HG02610 (cell line): Measurements from ENCODE around the gene OSR1.
"Not testable (repeated sequence)": the region's sequence is repeated elsewhere in the genome, so short reads cannot be mapped to it uniquely, and the experiment has no call there.

Source experiments
- ATAC-seq: cut with Tn5 transposase; IDR thresholded peaks from one replicate; pipeline ENCODE4 v1.9.1; 2021; ENCODE audit warnings: mild to moderate bottlenecking, moderate library complexity; ENCODE audit not compliant: unreplicated experiment

Gene OSR1

DNA sequence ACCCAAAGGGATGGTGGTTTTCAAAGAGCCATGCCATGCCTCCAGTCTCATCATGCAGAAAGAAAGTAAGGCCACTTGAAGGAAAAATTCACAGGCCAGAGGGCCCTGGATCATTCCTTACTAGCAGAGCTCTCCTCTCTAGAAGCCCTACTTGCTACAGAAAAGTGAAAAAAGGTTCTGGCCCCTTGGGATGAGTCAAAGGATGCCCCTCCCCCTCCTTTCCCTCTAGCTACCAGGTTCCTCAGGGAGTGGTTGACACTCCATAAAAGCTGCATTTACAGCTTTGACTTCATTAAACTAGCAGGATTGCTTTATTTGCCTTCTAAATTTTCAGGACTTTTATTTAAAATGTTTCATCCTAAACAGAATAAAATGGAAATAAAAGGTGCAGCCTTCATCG, 21.2 kb downstream of the OSR1 start:
- ATAC-seq, result no peak

DNA sequence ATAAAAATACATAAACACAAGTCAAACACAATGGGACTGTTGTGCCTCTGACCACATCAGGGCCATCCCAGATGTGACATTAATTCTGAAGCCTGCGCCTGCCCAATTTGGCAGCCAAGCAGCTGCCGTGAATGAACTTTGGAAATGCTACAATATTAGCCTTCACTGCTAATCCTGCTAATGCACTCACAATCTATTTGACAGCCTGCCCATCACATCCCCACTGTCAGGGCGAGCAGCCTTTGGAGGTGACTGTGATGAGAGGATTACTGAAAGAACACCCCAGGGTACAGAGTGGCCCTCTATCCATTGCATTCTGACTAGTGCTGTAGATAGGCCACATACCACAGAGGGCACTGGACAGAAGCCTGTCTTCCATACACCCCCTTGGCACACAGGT, 21.6 kb downstream of the OSR1 start:
- no peak for ATAC-seq

DNA sequence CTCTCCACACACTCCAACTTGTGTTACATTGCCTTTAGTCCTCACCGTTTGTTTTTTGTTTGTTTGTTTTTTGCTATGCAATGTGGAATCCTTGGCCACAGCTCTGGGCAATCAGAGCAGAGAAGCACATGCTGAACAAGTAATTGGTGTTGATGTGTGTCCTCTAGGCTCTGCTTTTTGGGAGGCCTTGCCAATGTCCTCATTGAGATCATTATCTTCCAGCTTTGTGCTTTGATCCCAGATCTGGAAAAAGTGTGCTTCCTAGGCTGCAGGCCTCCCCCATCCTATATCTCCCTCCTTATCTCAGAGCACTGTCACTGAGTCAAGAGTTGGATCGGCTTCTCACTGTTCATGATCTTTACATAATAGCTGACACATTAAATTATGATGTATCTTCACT, 25.9 kb downstream of the OSR1 start:
- no peak for ATAC-seq

DNA sequence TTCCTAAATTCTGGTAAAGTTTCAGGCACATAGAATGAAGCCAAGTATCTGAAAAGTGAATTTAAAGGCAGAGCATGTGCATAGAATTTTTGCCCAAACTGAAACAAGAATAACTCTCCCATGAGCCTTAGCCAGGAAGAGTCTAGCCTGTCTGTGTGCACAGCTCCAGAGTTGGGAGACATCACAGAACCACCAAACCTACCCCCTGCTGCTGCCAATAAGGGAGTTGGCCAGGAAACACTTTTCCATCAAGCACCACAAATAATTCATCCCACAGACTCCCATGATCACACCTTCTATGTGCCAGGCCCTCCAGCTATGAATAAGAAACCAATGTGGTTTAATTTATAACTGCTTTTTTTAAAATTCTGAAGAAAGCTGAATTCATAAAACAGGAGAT, 27.0 kb downstream of the OSR1 start:
- ATAC-seq, result no peak

DNA sequence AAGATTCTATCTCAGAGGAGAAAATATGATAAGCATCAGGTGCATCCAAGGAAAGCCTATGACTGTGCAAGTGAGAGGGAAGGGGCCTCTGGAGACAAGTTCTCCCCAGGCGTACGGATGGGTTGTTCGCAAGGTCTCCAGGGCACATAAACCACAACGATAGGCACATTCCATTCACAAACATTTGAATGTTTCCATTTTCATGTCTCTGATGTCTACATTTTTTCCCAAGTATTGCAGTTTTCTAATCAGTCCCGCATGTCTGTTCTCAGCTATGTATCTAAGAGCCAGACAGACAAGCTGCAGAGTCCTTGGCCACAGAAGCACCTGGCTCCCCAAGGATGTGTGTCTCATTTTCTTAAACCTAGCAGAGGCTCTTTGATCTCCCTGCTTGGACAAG, 28.0 kb downstream of the OSR1 start:
- ATAC-seq, result no peak

DNA sequence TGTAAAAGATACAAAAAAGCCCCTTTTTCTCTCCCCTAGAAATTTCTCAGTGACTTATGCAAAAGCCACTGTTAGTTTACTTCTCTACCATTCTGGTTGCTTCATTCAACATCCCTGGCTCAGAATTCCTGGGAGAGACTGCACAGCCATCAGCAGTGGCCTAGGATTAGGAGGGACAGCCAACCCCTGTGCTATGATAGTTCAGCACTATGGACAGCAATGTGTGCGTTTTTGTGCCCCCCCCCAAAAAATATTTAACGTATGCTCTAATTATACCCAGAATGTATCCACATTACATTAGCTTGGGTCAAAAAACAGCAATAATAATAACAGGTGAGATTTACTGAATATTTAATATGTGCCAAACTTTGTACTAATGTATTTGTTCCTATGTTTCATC, 29.0 kb downstream of the OSR1 start:
- no peak for ATAC-seq

DNA sequence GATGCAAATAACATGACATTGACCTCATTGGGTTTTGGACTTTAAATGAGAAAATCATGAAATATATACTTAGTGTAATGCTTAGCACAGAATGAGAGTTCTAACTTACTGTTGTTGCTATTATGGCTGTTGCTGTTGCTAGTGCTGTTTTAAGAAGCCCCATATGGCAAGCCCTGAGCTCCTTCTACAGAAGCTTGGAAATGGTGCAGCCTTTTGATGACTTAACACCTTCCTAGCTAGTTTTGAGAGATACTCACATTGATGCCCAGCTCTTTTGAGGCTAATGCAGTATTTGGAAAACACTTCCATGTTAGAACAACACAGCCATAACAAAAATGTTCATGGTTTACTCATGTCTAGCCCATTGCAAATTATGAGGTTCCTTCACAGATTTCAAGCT, 30.9 kb downstream of the OSR1 start:
- no peak for ATAC-seq

DNA sequence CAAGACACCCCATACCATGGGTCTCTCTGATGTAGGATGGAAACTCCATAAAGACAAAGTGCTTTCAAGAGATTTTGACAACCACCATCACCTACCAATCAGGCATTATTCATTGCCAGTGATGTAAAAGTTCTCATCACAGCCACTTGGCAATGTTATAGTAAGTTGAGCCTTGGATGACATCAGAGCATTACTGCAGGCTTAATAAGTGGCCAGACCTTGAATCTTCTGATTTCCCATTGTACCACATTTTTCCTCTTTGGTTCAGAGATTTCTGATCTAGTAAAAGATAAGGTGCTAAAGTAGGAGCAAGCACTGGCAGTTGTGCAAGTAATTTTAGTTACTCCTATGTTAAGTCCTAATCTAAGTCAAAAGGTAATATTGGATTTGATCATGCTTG, 36.5 kb downstream of the OSR1 start:
- ATAC-seq, result no peak

DNA sequence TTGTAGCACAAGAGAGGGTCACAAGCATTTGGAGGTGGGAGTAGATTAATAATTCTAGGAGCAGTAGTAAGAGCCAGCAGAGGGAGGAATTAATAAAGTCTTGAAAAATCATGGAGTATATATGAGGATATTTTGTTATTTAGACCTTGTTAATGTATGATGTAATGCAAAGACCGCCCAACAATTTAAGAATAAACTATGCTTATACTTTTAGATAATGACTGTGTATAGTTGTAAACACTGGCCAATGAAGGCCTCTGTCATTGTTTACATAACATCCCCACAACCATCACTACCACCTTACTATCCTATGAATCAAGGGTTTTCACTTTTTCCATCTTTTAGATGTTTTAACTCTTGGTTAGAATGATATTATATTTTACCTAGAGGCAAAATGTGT, 37.6 kb downstream of the OSR1 start:
- ATAC-seq, result no peak

DNA sequence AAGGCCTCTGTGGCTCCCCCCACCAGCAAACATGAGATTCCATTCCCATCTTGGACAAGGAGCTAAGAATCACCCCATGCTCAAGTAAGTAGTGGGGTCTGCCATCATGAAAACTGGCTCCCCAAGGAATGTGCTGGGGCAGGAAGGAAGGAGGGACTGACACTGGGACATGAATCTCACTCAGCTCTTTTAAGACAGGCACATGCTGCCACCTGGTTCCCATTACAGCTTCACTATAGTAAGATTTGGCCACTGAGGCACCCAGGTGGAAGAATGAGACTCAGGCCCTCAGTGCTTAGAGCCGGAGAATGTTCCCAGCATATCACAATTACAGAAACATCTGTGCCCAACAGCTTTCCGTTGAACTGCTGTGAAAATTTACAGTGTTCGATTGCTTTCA, 38.7 kb downstream of the OSR1 start:
- ATAC-seq, result no peak

DNA sequence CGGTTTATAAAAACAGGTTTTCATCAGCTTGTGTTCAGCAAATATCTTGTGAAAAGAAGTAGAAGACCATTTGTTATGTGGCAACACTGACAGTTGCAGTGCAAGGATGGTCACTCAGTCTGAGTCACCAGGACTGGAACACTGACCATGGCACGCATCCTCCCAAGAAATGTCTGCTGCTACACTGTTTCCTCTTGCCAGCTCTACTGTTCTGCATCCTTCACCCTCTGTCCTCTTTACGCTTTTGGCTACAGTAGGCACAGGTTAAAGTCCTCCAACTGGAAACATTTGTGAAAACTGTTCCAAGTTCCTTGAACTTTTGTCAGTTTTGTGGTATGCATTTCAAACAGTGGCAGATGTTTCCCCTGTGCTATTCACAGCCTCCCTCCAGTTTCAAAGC, 39.4 kb downstream of the OSR1 start:
- ATAC-seq, result no peak

DNA sequence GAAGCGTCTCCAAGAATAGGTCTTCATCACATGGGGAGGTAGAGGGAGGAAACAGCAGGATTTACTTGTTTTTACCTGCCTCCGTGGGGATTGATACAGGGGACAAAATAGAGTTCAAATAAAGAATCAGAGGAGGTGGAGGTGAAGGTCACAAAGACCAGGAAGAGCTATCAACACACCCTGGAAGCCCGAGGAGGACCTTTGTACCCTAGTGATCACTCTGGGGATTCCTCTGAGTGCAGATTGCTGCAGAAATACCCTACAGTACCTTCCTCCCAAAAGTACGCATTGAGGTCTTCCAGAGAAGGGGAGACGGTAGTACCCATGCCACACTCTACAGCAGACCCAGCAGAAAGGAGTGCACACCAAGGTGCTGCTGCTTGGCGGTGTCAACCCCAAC, 44.9 kb downstream of the OSR1 start:
- no peak for ATAC-seq

DNA sequence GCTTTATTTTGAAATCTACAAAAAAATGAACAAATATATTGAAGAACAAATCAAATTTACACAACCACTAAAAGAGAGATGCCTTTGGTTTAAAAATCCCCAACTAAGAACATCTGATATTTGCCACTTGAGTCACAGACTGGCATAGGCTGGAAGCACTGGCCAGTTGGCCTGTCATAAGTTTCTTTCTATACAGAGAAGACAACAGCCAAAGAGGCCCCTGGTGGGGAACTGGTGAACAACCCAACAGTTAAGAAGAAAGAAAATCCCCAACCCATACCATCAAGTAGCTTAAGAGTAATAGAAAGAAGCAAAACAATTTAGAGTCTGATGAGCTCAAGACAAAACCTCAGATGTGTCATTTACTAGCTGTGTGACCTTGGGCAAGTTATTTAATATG, 45.5 kb downstream of the OSR1 start:
- ATAC-seq, result no peak

DNA sequence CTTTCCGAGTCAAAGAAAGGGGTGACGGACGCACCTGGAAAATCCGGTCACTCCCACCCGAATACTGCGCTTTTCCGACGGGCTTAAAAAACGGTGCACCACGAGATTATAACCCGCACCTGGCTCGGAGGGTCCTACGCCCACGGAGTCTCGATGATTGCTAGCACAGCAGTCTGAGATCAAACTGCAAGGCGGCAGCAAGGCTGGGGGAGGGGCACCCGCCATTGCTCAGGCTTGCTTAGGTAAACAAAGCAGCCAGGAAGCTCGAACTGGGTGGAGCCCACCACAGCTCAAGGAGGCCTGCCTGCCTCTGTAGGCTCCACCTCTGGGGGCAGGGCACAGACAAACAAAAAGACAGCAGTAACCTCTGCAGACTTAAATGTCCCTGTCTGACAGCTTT, 52.4 kb downstream of the OSR1 start:
- ATAC-seq, result not testable (repeated sequence)

DNA sequence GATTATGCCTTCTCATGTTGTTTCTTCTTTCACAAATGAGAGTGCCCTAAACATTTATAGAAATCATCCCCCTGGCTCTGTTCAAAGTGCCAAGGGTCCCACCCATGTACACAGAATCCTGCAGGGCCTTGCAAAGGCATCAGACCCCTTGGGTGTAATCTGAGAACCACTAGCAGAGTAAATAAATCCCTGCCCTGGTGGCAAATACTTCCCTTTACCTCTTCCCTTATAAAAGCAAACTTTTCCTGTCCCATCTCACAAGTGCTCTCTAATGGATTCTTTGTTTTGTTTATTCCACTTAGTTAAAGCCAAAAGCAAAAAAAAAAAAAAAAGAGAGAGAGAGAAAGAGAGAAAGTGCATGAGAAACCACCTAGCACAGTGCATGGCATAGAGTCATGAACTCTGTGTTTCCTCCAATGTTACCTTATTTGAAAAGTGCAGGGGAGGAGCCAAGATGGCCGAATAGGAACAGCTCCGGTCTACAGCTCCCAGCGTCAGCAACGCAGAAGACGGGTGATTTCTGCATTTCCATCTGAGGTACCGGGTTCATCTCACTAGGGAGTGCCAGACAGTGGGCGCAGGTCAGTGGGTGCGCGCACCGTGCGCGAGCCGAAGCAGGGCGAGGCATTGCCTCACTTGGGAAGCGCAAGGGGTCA, 52.9 kb downstream of the OSR1 start:
- ATAC-seq, result not testable (repeated sequence)

DNA sequence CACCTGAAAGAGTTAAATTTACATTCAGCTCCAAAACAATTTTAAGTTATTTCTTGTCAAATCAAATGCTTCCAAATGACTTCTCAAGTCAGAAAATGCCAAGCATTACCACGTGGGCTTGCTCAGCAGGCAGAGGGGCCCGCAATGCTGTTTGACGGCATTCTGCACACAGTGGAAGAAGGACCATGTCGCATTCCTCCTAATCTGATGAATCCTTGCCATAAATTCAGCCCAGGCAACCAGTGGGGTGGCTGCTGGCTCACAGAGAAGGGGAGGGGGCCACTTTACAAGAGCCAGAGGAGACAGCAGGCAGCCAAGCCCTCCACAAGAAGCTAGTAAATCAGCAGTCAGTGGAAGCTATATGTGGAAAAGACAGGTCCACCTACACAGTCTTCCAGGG, 56.7 kb downstream of the OSR1 start:
- ATAC-seq, result no peak
